ENCODE measurements around the gene BRI3. TPM values are rescaled to one million over a fixed set of nuclear protein-coding genes. Genes with fewer than 3 reads are reported as not detected.

The BRI3 gene
- total RNA-seq, 1 donor from 2014 or later, result 359 TPM

DNA sequence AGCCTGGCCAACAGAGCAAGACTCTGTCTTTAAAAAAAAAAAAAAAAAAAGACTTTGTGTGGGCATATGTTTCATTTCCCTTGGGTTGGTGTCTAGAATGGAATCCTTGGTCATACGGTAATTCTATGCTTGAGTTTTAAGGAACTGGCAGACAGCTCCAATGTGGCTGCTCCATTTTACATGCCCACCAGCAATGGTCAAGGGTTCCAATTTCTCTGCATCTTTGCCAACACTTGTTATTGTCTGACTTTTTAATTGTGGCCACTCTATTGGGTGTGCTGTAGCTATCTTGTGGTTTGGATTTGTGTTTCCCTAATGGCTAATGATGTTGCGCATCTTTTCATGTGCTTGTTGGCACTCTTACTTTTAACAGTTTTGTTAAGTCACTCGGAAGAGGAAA lies 57.6 kb downstream of the BRI3 start:
- Mint-ChIP-seq H3K9me3 (ENCODE audit: low read depth) (peaks cover 3% of the 10 kb centered on the region), H3K4me1 (ENCODE audit: low read depth) (peaks cover 13% of the 10 kb centered on the region)

DNA sequence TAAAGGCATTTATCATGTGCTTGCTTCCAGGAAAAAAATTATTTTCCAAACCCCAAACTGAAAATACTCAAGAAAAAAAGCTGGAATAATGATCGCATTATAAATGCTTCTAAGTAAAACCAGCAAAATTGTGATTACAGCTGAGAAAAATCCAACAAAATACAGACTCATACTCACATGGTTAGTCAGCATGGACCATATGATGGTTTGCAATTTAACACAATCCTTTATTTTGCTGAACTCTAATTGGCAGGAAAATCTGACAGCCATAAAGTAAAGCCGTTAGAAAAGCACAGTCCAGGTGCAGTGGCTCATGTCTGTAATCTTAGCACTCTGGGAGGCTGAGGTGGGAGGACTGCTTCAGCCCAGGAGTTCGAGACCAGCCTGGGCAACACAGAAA lies 59.6 kb downstream of the BRI3 start:
- H3K36me3 Mint-ChIP-seq (ENCODE audit: low read depth), result no peaks in the 10 kb centered on the region
- no peak for DNase-seq (ENCODE audit: low spot score)
- no peaks in the 10 kb centered on the region for H3K27me3 Mint-ChIP-seq (ENCODE audit: low read depth)
- TF ChIP-seq, protein P1, sequence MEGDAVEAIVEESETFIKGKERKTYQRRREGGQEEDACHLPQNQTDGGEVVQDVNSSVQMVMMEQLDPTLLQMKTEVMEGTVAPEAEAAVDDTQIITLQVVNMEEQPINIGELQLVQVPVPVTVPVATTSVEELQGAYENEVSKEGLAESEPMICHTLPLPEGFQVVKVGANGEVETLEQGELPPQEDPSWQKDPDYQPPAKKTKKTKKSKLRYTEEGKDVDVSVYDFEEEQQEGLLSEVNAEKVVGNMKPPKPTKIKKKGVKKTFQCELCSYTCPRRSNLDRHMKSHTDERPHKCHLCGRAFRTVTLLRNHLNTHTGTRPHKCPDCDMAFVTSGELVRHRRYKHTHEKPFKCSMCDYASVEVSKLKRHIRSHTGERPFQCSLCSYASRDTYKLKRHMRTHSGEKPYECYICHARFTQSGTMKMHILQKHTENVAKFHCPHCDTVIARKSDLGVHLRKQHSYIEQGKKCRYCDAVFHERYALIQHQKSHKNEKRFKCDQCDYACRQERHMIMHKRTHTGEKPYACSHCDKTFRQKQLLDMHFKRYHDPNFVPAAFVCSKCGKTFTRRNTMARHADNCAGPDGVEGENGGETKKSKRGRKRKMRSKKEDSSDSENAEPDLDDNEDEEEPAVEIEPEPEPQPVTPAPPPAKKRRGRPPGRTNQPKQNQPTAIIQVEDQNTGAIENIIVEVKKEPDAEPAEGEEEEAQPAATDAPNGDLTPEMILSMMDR (IDR thresholded peaks at IDR 0.05), result no peak
- peaks cover 3% of the 10 kb centered on the region for H3K9me3 Mint-ChIP-seq (ENCODE audit: low read depth)
- H3K4me3 Mint-ChIP-seq (ENCODE audit: unreplicated experiment), result no peak overlapping the region
- H3K27ac Mint-ChIP-seq (ENCODE audit: unreplicated experiment), result peak overlapping the region; percentile 81
- peaks cover 13% of the 10 kb centered on the region for H3K4me1 Mint-ChIP-seq (ENCODE audit: low read depth)

More for the DNA sequence above, 57.6 kb downstream of the BRI3 start:
- DNase-seq (ENCODE audit: low spot score), result no peak
- Mint-ChIP-seq H3K4me3 (ENCODE audit: unreplicated experiment) (no peak overlapping the region), H3K27ac (ENCODE audit: unreplicated experiment) (no peak overlapping the region), H3K36me3 (ENCODE audit: low read depth) (peaks cover 2% of the 10 kb centered on the region), H3K27me3 (ENCODE audit: low read depth) (no peaks in the 10 kb centered on the region)
- TF ChIP-seq, protein P1 (IDR thresholded peaks at IDR 0.05), result no peak

Other genes starting within 250 kb of the BRI3 start
- 14.9 to 15.2 TPM (median 15.0 TPM) in 3 replicates for gene LMTK2, start 174.8 kb upstream of the BRI3 start, total RNA-seq
- gene BHLHA15, start 70.2 kb upstream of the BRI3 start, total RNA-seq, result 0.32 to 1.2 TPM in 2 of 3 replicates, not detected in the other
- 27.3 to 33.8 TPM (median 32.0 TPM) in 3 replicates for gene TECPR1, start 29.5 kb upstream of the BRI3 start, total RNA-seq
- gene BAIAP2L1, start 119.4 kb downstream of the BRI3 start, total RNA-seq, result 8.7 to 12.4 TPM (median 11.9 TPM) in 3 replicates